Retinal pigment epithelial cell (primary cell): ENCODE results near the gene SFSWAP.
"Not testable (repeated sequence)": the region's sequence is repeated elsewhere in the genome, so short reads cannot be mapped to it uniquely, and the experiment has no call there.

ENCODE experiments used
- DNase-seq: peaks from one replicate; pipeline ENCODE4 v3.0.0-alpha.2; 2010; ENCODE audit warnings: low read depth
- H3K4me3 ChIP-seq: 2 replicates; pipeline ENCODE4 v1.5.1; 2011; ENCODE audit warnings: mild to moderate bottlenecking, low read length, control low read depth, moderate library complexity
- CTCF ChIP-seq: conservative IDR thresholded peaks from 2 replicates; pipeline ENCODE4 v1.5.1; 2011; ENCODE audit warnings: low read depth, low read length, control low read depth, inconsistent platforms

The SFSWAP gene

GRCh38 chr12:131738196-131738595, 27.3 kb downstream of the SFSWAP start:
- TF ChIP-seq CTCF = no peak
- H3K4me3 ChIP-seq = no peak overlapping the region
- DNase-seq = no peak

GRCh38 chr12:131740626-131741025, 29.7 kb downstream of the SFSWAP start:
- no peak for TF ChIP-seq CTCF
- H3K4me3 ChIP-seq = no peak overlapping the region
- no peak for DNase-seq

GRCh38 chr12:131742761-131743160, 31.9 kb downstream of the SFSWAP start:
- not testable (repeated sequence) for DNase-seq, H3K4me3 ChIP-seq

GRCh38 chr12:131743410-131743809, 32.5 kb downstream of the SFSWAP start:
- H3K4me3 ChIP-seq, DNase-seq: not testable (repeated sequence)

- not testable (repeated sequence) for DNase-seq, H3K4me3 ChIP-seq
Measured at GRCh38 chr12:131743880-131744279, 33.0 kb downstream of the SFSWAP start.

- DNase-seq = not testable (repeated sequence)
Measured at GRCh38 chr12:131744675-131745074, 33.8 kb downstream of the SFSWAP start.

GRCh38 chr12:131745706-131746105, 34.8 kb downstream of the SFSWAP start:
- H3K4me3 ChIP-seq = no peak overlapping the region
- DNase-seq = no peak
- no peak for TF ChIP-seq CTCF

More at GRCh38 chr12:131744675-131745074, 33.8 kb downstream of the SFSWAP start:
- not testable (repeated sequence) for H3K4me3 ChIP-seq

GRCh38 chr12:131747276-131748177, 36.6 kb downstream of the SFSWAP start:
- no peak for TF ChIP-seq CTCF
- H3K4me3 ChIP-seq = no peak overlapping the region
- DNase-seq = no peak

GRCh38 chr12:131749618-131750315, 38.9 kb downstream of the SFSWAP start:
- TF ChIP-seq CTCF = no peak
- H3K4me3 ChIP-seq = no peak overlapping the region
- DNase-seq = no peak
